A549 treated with Hydrocortisone at 1 μM for 4 hours (cell line): Measurements from ENCODE around the gene HSD17B14. TPM values are rescaled to one million over a fixed set of nuclear protein-coding genes. Genes with fewer than 3 reads are reported as not detected.

ENCODE experiments used
- total RNA-seq: library from RNA; stranded (reverse); fragments of 200-300 nt; extraction: Qiagen RNA extraction; gene quantifications from 5 replicates; pipeline ENCODE4 v1.2.3, GENCODE V29; 2022

The HSD17B14 gene
- 12.0 to 17.2 TPM (median 13.8 TPM) in 5 replicates for total RNA-seq

GRCh38 chr19:48836089-48837017 is at the start of gene HSD17B14:
Gene HSD17B14 (minus strand): TSS chr19:48836491. CDS start chr19:48836411, 80 bp downstream.

DNA sequence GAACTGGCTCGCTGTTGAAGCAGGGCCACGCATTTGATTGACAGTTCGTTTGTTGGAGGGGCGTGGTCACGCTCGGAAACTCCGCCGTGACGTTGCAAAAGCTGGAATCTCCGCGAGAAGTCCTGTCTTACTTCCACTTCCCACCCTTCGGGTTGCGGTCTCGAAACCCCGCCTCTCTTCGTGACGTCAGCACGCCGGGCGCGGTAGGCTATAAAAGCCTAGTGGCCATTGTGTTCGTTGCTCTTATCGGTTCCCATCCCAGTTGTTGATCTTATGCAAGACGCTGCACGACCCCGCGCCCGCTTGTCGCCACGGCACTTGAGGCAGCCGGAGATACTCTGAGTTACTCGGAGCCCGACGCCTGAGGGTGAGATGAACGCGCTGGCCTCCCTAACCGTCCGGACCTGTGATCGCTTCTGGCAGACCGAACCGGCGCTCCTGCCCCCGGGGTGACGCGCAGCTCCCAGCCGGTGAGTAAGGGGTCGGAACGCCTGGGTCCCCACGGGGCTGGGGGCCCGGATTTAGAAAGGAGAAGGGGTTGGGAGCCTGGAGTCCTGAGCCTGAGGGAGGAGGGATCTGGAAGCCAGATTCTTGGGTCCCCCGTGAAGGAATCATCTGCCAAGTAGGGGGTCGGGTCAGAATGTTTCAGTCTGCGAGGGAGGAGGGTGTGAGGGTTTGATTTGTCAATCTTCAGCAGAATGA is 36.0 kb upstream of the HSD17B14 start, which contains the start of gene PPP1R15A:
TSS of gene PPP1R15A (plus strand) at position 240 of the 702 bp plus-strand sequence. CDS start 813 bp downstream, outside the sequence.

DNA sequence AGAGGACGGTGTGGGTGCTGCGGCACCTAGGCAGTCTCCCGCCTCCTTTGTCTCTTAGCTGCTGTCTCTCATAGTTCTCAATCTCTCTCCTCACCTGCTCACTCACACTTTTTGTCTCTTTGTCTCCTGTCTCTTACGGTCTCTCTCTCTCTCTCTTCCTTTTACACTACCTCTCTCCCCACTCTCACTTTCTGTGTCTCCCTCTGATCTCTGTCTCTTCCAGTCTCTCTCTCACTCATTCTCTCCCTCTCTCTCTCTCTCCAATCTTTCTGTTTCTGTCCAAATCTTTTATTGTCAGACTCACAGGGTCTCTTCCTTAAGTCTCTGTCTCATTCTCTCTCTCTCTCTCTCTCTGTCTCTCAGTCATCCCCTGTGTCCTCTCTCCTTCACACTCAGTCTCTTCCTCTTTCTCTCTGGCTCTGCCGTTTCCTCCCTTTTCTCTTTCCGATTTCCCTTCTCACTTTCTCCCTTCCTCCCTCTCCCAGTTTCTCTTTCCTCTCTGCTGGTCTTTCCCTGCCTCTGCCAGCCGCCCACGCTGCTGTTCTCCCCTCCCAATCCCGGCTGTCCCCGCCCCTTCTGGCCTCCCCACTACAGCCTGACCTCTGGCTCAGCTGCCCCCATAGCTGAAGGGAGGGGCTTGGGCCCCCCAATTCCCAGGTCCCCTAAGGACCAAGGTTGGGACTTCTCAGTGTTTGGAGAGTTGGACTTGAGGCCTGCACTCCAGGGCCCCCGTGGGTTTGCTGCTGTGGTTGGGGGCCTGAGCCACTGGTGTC is 32.0 kb upstream of the HSD17B14 start, which contains the start of gene PLEKHA4:
TSS of gene PLEKHA4 (minus strand) at position 504 of the 773 bp plus-strand sequence. CDS start 997 bp downstream, outside the sequence.

Other genes starting within 250 kb of the HSD17B14 start
- not detected in 5 replicates for gene SPACA4, start 229.7 kb downstream of the HSD17B14 start, total RNA-seq
- gene FAM83E, start 221.4 kb downstream of the HSD17B14 start, total RNA-seq = 0.10 to 0.36 TPM (median 0.15 TPM) in 5 replicates
- 3,143 to 3,491 TPM (median 3,212 TPM) in 5 replicates for gene RPL18, start 217.3 kb downstream of the HSD17B14 start, total RNA-seq
- 12.5 to 17.2 TPM (median 14.5 TPM) in 5 replicates for gene SPHK2, start 217.0 kb downstream of the HSD17B14 start, total RNA-seq
- gene DBP, start 199.1 kb downstream of the HSD17B14 start, total RNA-seq = 1.6 to 2.3 TPM (median 1.8 TPM) in 5 replicates
- 6.7 to 12.0 TPM (median 10.7 TPM) in 5 replicates for gene CA11, start 190.3 kb downstream of the HSD17B14 start, total RNA-seq
- 0.12 to 0.20 TPM (median 0.16 TPM) in 5 replicates for gene NTN5, start 163.5 kb downstream of the HSD17B14 start, total RNA-seq
- not detected in 5 replicates for gene FUT2, start 140.5 kb downstream of the HSD17B14 start, total RNA-seq
- 0.23 to 0.53 TPM (median 0.43 TPM) in 5 replicates for gene MAMSTR, start 116.8 kb downstream of the HSD17B14 start, total RNA-seq
- gene RASIP1, start 95.9 kb downstream of the HSD17B14 start, total RNA-seq = 0.31 to 0.66 TPM (median 0.43 TPM) in 5 replicates
- gene IZUMO1, start 89.6 kb downstream of the HSD17B14 start, total RNA-seq = not detected in 5 replicates
- gene FUT1, start 83.8 kb downstream of the HSD17B14 start, total RNA-seq = 0.10 to 0.16 TPM (median 0.12 TPM) in 5 replicates
- not detected in 5 replicates for gene FGF21, start 81.0 kb downstream of the HSD17B14 start, total RNA-seq
- gene BCAT2, start 25.5 kb downstream of the HSD17B14 start, total RNA-seq = 50.3 to 63.4 TPM (median 60.0 TPM) in 5 replicates
- 1.2 to 1.9 TPM (median 1.3 TPM) in 5 replicates for gene PLEKHA4, start 32.1 kb upstream of the HSD17B14 start, total RNA-seq
- gene PPP1R15A, start 35.9 kb upstream of the HSD17B14 start, total RNA-seq = 74.1 to 126 TPM (median 95.1 TPM) in 5 replicates
- not detected in 5 replicates for gene TULP2, start 62.3 kb upstream of the HSD17B14 start, total RNA-seq
- 189 to 243 TPM (median 200 TPM) in 5 replicates for gene NUCB1, start 63.8 kb upstream of the HSD17B14 start, total RNA-seq
- gene DHDH, start 97.2 kb upstream of the HSD17B14 start, total RNA-seq = 0.60 to 1.7 TPM (median 1.6 TPM) in 5 replicates
- 294 to 372 TPM (median 330 TPM) in 5 replicates for gene BAX, start 118.4 kb upstream of the HSD17B14 start, total RNA-seq
- 16,127 to 23,622 TPM (median 17,895 TPM) in 5 replicates for gene FTL, start 128.8 kb upstream of the HSD17B14 start, total RNA-seq
- gene GYS1, start 156.8 kb upstream of the HSD17B14 start, total RNA-seq = 17.4 to 22.0 TPM (median 20.9 TPM) in 5 replicates
- 208 to 255 TPM (median 214 TPM) in 5 replicates for gene RUVBL2, start 157.4 kb upstream of the HSD17B14 start, total RNA-seq
- gene LHB, start 180.6 kb upstream of the HSD17B14 start, total RNA-seq = not detected in 5 replicates
- gene CGB3, start 187.8 kb upstream of the HSD17B14 start, total RNA-seq = 0.18 TPM in 1 of 5 replicates, not detected in the others
- 0.20 to 0.61 TPM (median 0.21 TPM) in 3 of 5 replicates, not detected in the others for gene CGB2, start 195.4 kb upstream of the HSD17B14 start, total RNA-seq
- gene CGB1, start 200.4 kb upstream of the HSD17B14 start, total RNA-seq = not detected in 5 replicates
- 0.21 to 0.49 TPM (median 0.23 TPM) in 5 replicates for gene CGB5, start 207.4 kb upstream of the HSD17B14 start, total RNA-seq
- gene CGB8, start 212.6 kb upstream of the HSD17B14 start, total RNA-seq = 1.4 to 3.7 TPM (median 2.8 TPM) in 5 replicates
- 0.48 to 0.82 TPM (median 0.67 TPM) in 5 replicates for gene CGB7, start 221.3 kb upstream of the HSD17B14 start, total RNA-seq
- gene NTF4, start 228.3 kb upstream of the HSD17B14 start, total RNA-seq = 0.24 to 0.99 TPM (median 0.45 TPM) in 5 replicates
- gene KCNA7, start 236.2 kb upstream of the HSD17B14 start, total RNA-seq = not detected in 5 replicates
- 306 to 331 TPM (median 309 TPM) in 5 replicates for gene SNRNP70, start 249.0 kb upstream of the HSD17B14 start, total RNA-seq